VCaP (cell line): ENCODE results near the gene ATAD3C.

Source experiments
- H3K27ac ChIP-seq: fragments of 450-650 bp; 2 replicates; pipeline ENCODE4 v1.5.1; 2017
- TF ChIP-seq, protein P1 (sequence below): fragments of 450-650 bp; conservative IDR thresholded peaks from 2 replicates; pipeline ENCODE4 v1.5.1; 2017; ENCODE audit warnings: mild to moderate bottlenecking, moderate library complexity

Gene ATAD3C

DNA sequence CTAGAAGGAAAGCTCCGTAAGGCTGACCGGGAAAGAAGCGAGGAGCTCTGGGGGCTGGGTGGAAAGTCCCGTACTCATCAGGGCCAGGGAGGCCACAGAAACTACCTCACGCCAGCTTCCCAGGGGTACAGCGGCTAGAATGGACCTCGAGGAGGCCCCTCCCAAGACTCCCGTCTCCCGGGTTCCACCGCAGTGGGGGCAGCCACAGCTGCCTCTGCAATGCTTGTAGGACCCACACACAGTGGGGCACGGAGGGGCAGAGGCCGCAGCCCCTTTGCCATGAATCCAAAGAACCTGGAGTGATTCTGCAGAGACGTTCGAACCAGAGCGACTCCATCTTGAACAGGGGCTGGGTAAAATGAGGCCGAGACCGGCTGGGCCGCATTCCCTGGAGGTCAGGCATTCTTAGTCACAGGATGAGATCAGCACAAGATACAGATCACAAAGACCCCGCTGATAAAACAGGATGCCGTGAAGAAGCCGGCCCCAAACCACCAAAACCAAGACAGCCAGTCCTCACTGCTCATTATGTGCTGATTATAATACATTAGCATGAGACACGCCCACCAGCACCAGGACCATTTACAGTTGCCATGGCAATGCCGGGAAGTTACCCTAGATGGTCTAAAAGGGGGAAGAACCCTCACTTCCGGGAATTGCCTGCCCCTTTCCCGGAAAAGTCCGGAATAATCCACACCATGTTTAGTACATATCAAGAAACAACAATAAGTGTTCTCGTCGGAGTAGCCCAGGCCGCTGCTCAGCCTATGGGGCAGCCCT lies 26.8 kb upstream of the ATAD3C start:
- TF ChIP-seq, protein P1, sequence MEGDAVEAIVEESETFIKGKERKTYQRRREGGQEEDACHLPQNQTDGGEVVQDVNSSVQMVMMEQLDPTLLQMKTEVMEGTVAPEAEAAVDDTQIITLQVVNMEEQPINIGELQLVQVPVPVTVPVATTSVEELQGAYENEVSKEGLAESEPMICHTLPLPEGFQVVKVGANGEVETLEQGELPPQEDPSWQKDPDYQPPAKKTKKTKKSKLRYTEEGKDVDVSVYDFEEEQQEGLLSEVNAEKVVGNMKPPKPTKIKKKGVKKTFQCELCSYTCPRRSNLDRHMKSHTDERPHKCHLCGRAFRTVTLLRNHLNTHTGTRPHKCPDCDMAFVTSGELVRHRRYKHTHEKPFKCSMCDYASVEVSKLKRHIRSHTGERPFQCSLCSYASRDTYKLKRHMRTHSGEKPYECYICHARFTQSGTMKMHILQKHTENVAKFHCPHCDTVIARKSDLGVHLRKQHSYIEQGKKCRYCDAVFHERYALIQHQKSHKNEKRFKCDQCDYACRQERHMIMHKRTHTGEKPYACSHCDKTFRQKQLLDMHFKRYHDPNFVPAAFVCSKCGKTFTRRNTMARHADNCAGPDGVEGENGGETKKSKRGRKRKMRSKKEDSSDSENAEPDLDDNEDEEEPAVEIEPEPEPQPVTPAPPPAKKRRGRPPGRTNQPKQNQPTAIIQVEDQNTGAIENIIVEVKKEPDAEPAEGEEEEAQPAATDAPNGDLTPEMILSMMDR, result no peak
- no peak overlapping the region for H3K27ac ChIP-seq

DNA sequence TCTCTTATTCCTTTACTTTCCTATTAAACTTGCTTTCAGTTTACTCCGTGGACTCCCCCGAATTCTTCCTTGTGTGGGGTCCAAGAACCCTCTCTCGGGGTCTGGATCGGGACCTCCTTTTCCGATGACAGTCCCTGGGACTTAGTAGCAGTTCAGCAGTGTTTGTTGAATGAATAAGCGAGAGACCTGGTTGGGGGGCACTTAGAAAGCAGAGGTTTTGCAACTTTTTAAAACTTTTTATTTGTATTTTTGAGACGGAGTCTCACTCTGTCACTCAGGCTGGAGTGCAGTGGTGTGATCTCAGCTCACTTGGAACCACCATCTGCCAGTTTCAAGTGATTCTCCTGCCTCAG lies 26.3 kb upstream of the ATAD3C start:
- no peak overlapping the region for H3K27ac ChIP-seq
- TF ChIP-seq, protein P1, result no peak

DNA sequence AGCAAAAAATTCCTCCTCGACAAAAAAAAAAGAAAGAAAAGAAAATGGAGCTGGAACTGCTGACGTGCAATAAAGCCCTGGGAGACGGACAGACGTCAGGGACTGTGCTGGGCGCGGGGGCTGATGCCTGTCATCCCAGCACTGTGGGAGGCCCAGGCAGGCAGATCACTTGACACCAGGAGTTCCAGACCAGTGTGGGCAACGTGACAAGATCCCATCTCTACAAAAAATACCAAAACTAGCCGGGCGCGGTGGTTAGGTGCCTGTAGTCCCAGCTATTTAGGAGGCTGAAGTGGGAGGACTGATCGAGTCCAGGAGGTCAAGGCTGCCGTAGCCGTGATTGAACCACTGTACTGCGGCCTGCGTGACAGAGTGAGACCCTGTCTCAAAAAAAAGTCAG lies 24.8 kb upstream of the ATAD3C start:
- H3K27ac ChIP-seq, result no peak overlapping the region
- TF ChIP-seq, protein P1, result no peak

DNA sequence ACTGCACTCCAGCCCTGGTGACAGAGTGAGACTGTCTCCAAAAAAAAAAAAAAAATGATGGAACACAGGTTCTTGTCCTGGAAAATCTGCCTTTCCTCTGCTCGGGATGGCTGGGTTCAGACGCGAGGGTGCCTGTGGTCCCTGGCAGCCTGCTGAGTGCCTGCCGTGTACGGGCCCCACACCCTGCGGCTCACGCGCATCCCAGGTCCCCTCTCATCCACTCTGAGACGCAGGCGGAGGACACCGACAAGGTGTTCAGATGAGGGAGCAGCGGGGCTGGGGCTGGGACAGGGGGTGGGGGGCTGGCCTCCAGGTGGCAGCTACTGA lies 24.1 kb upstream of the ATAD3C start:
- H3K27ac ChIP-seq, result no peak overlapping the region
- TF ChIP-seq, protein P1, result no peak

DNA sequence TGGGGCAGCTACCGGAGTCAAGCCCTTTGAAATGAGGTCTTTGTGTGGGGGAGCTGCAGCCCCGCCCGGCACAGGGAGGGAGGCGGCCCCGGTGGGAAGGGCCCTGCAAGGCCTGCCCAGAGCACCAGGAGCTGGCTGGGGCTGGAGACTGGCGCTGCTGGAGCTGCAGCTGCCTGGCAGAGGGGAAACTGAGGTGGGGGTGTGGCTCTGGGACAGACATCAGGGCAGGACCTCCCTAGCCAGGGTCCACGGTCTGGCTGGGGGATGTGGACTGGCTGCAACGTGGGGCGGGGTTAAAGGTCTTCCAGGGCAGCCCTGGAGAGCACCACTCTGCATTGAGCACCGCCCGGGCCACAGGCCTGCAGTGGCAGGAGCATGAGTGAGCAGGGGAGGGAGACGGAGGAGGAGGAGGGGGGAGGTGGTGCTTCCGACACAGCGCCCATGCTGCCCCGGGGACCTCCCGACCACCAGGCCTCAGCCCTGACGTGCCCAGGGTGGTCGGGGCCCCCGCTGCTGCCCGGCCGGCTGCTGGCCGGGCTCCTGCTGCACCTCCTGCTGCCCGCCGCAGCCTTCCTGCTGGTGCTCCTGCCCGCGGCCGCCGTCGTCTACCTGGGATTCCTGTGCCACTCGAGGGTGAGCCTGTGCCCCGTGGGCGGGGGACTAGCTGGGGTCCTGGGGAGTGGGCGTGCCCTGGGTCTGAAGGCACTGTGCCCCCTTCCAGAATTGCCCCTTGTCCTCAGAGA lies 23.6 kb upstream of the ATAD3C start:
- TF ChIP-seq, protein P1, result no peak
- no peak overlapping the region for H3K27ac ChIP-seq

DNA sequence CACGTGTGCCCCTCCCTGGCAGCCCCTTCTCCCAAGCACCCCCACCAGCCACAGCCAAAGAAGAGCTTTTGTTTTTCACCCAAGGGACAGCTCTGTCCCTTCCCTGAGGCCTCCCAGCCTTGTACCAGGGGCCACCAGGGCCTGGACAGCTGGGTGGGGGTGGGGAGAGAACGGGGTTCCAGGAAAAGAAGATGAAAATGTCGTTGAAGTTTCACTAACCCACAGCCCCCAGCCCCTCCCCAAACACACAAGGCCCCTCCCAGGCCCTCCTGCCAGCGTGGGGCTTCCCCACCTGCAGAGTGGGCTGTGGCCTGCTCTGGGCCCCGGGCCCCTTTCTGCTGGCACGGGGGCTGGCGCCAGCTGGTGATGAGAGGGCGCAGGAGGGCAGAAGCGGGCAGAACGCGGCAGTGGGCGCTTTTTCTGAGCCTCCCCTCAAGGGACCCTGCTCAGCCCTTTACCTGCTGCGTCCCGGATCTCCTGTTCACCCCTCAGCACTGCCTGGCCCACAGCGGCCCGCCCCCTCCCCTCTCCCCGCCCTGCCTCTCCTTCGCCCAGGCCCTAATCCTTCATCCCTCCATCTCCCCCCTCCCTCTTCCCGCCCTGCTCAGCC lies 22.9 kb upstream of the ATAD3C start:
- H3K27ac ChIP-seq, result no peak overlapping the region
- TF ChIP-seq, protein P1, result no peak

DNA sequence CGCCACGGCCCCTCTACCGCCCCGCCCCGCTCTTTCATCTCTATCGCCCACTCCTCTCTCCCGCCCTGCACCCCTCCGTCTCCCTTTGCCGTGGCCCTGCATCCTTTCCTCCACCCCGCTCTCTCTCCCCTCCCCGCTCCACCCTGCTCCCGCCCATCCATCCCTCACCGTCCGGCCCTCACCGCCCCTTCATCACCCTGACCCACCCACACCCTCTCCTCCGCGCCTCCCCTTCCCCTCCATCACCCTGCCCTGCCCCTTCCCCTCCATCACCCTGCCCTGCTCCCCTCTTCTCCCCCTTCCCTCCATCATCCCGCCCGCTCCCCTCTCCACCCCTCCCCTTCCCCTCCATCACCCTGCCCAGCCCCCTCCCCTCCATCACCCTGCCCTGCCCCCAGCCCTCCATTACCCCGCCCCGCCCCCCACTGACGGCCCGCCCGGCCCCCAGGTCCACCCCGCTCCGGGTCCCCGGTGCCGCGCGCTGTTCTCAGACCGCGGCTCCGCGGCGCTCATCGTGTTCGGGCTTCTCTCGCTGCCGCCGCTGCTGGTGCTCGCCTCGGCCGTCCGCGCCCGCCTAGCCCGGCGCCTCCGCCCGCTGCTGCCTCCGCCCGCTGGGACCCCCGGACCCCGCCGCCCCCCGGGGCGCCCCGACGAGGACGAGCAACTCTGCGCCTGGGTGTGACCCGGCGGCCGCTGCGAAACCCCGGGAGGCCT lies 22.2 kb upstream of the ATAD3C start:
- peak overlapping the region; percentile 41; the same call in 1 of the 2 replicates for H3K27ac ChIP-seq
- TF ChIP-seq, protein P1, result no peak
